GM18907 (cell line): ENCODE data around the gene CIROP.

Experiments
- ATAC-seq: cut with Tn5 transposase; IDR thresholded peaks from one replicate; pipeline ENCODE4 v1.9.1; 2021; ENCODE audit warnings: mild to moderate bottlenecking, moderate library complexity; ENCODE audit not compliant: unreplicated experiment

The CIROP gene

DNA sequence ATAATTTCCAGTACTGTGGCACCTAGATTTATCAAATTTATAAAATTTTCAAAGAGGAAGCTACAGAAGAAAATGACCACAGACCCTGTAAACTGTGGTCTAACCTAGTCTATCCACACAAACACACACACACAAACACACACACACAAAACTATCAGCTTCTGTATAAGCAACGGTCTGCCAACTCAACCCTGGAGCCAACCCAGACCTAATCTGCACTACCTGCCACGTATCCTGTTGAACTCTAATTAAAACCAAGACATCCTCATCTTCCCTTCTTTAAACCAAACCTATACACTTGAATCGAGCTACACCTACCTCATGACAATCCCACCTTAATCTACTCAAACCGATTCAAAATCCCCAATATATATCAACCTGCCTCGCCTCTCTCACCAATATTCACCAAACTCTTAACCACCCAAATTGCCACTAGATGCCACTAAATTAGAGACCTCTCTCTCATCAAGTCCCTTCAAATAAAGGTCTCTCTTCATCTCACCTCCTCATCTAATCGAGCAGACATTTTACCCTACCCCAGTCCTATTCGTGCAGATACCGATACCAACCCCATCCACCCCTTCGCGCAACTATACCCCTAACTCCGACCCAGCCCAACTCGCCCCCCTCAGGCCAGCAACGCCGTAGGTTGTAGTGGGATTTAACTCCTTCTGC is 10.7 kb downstream of the CIROP start:
- no peak for ATAC-seq

DNA sequence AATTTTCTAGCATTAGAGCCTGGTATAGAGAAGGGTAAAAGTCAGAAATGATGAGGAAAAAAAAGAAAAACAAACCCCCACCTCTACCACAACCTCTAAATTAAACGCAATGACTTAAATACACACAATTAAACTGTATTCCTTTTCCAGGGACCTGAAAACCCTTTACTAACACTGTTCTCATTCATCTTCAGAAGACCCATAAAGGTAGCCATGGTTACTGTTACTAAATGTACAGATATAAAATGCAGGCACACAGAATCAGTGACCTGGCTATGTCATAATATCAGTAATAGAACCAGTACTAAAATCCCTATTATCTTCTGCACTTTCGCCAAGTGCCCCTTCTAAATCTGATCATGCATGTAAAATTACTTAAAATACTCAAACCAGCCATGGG is 11.3 kb downstream of the CIROP start:
- no peak for ATAC-seq

DNA sequence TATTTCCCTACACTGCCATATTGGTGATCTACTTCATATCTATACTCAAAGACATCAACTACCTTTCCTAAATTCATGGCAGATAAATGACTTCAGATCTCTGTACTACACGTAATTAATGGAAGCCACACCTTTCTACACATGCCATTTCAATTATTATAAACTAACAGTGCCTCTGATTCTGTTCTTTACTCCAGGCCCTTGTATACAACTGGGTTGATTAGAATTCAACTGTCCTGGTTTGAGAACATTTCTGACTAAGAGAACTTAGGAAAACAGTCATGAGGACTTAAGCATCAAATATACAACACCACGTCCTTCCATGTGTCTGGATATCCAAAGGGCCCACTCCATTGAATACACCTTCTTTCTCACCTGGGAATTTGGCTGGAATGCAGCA is 11.7 kb downstream of the CIROP start:
- no peak for ATAC-seq

DNA sequence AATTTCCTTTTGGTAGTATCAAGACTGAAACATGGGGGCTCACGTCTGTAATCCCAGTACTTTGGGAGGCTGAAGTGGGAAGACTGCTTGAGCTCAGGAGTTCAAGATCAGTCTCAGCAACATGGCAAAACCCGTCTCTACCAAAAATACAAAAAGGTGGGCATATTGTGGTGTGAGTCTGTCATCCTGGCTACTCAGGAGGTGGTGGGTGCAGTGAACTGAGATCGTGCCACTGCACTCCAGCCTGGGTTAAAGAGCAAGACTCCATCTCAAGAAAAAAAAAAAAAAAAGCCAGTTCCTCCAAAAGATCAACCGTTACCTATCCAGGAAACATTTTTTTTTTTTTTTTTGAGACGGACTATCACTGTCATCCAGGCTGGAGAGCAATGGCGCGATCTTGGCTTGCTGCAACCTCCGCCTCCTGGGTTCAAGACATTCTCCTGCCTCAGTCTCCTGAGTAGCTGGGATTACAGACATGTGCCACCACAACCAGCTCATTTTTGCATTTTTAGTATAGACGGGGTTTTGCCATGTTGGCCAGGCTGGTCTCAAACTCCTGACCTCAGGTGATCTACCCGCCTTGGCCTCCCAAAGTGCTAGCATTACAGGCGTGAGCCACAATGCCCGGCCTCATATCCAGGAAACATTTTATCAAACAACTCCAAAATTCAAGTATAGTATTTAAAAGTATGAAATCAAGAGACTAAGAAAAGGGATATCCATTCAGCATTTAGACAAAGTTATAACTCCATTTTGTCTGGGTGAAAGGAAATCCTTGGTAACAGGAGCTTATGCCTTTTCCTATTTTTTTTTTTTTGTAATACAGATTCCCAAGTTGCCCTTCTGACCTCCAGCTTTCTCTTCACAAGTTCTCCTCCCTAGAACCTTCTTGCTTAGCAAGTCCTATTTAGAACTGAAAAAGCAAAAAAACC is 13.2 kb downstream of the CIROP start:
- ATAC-seq: no peak

DNA sequence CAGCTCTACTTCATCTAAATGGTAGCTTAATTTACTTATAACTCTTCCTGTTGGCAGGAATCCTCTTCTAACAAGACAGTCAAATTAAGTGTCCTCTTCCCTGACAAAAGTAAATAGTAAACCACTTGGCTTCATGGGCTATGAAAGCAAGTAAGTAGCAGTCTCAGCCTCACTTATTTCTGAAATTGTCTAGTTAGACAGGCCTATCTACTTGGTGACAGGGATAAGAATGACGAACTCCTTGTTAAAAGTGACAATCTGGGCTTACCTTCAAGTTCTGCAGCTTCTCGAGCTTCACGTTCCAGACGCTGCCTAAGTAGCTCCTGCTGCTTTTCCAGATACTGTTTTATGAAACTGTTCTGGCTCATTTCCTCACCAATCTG is 14.5 kb downstream of the CIROP start:
- ATAC-seq: no peak

DNA sequence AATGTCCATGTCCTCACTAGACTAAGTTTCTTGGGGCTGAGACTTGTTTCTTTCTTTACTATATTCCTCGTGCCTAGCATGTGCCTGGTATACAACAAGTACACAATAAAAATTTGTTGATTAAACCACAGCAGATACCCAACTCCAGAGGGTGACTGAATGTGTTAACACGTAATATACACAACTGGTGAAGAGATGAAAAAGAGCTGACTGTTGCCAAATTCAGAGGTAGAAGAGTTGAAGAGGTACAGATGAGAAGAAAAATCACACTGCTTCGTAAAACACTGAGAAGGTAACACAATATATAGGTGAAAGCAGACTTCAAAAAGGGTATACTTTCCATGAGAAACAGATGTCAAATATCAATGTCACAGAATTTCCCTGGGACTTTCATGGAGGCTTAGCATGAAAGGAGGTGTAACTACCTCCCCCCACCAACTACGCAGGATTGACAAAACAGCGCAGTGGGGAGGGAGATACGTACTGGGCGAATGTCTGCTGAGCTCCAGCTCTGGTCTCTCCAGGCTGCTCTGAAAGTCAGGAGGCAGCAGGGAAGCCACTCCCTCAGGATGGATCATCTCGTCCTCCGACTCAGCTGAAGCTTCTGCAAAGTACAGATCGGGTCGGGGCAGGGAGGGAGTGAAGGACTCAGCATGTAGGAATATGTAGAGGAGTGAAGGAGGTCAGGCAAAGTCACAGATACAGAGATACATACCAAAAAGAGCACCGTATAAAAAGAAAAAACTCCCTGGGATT is 15.1 kb downstream of the CIROP start:
- ATAC-seq: no peak

DNA sequence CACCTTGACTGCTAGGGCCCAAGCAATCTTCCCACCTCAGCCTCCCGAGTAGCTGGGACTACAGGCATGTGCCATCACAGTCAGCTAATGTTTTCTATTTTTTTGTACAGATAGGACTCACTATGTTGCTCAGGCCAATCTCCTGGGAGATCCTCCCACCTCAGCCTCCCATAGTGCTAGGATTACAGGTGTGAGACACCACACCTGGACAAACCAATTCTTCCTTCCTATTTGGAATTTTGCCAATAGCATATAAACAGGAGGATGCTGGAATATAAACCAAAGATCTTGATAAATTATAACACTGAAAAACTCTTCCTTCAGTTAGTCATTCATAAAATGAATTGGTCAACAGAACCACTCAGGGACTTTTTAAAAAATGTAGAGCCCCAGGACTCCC is 18.2 kb downstream of the CIROP start:
- no peak for ATAC-seq

DNA sequence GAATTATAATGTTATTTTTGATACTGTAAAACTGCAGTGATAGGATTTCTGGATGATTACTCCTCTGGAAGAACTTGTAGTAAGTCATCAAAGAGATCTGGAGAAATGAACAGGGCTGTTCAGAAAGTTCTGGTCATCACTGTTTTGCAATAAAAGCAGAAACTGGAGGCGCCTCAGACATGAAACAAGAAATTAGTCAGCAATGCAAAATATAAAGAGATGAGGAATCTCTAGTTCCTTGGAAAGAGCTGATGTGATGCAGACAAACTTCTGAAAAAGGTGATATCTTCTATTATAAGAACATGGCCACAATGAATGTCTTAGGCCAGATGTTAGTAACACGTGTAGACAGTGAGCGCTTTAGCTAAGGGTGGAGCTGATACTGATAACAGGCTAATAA is 19.3 kb downstream of the CIROP start:
- ATAC-seq: no peak

DNA sequence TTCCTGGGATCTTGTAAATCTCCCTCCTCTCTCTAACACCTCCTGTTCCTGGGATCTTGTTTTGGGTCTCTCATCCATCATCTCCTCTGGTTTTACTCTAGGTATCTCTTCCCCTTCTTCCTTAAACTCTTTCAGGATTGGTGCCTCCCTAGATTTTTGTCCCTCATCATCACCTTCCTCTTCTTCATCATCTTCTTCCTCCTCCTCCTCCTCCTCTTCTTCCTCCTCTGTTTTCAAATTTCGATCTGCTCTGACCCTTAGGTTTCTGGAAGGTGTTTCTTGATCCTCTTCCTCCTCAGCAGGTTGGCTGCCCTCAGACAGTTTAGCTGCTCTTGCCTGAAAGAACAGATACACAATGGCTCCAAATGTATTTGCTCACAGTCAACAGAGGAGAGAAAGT is 24.3 kb downstream of the CIROP start:
- no peak for ATAC-seq

DNA sequence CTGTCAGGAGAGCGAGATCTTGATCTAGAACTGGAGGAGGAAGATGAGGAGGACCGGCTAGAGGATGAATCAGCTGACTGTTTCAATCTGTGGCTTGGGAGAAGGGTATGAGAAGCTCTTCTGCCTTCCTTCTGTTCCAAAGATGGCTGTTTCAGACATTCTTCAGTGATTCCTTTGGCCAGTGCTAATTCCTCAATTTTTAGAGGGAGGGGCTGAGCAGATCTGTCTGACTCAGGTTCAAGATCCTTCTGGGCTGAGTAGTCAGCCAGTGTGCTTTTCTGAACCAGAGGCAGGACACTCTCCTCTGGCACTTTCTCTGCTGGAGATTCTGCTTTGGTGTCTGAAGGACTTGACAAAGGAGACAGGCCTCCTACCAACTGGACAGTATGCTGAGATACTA is 25.1 kb downstream of the CIROP start:
- no peak for ATAC-seq

DNA sequence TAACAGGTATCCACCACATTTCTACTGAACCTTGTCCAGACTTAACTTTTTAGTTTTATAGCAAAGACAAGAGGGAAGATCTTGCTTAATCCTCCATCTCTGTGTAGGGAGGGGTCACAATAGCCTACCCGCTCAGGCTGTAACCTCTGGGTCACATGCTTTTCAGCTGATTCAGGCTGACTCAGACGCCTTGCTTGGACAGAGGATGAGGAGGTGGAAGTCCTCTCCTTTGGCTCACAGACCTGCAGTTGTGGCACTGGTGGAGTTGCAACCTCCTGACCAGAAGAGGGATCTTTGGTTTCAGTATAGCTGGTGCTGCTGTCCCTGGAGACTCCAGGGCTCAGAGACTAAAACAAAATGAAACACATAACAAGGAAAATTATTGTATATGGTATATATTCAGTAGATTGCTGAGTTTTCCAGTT is 26.1 kb downstream of the CIROP start:
- ATAC-seq: no peak

DNA sequence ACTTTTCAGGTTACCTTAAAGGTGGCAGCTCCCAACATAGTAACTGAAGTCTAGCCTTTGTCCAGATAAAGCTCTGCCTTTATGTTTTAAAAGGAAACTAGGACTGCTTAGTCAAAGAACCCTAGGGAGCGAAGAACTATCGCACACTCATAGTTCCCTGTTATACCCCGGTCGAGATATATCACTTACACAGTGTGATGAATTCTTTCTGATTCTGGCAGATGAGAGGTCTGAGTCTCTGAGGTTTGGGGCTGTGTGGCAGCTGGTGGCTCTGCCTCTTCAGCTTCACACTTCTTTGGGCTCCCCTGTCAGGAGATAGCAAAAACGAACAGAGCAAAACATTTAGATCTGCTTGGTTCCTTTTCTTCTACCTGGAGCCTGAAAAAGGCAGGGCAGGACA is 26.8 kb downstream of the CIROP start:
- no peak for ATAC-seq

DNA sequence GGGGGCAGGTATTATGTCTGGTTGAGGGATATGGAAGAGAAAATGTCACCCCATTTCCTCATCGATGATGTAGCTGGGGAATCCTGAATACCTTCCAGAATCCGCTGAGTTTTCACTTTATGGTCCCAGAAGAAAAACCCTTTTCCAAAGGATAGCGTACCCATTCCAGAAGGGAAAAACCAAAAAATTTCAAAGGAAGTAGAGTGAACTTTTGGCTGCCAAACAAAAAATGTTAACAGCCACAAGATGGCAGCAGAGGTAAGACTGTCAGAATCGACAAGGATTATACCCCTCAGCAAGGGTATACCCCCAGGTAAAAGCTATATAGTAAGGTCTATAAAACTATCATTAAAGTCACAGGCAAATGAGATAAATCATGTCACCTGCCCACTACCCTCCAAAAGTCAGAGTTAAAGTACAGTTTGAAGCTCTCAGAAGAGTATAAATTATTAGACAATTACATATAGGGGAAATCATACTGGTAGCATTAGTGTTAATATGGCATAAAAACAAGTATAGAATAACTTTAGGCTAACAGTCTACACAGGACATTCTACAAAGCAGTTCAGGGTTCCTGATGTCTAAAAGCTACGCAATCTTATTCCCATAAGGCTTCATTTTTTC is 27.9 kb downstream of the CIROP start:
- ATAC-seq: no peak

DNA sequence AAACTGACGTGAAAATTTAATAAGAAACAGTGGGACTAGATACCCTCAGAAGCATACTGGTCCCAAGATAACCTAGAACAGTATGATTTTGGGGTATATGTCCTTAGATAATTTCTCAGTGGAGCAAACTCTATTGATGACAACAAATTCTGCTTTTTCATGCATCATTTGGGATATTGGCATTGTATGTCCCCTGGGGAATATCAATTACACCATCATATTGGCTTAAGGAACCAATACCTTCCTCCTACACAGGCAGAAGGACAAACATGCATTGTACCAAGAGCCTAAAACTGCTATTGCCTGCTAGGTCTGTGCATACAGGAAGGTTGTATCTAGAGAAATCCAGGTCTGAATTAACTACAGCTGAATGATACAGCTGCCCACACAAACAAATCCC is 29.9 kb downstream of the CIROP start:
- ATAC-seq: no peak

DNA sequence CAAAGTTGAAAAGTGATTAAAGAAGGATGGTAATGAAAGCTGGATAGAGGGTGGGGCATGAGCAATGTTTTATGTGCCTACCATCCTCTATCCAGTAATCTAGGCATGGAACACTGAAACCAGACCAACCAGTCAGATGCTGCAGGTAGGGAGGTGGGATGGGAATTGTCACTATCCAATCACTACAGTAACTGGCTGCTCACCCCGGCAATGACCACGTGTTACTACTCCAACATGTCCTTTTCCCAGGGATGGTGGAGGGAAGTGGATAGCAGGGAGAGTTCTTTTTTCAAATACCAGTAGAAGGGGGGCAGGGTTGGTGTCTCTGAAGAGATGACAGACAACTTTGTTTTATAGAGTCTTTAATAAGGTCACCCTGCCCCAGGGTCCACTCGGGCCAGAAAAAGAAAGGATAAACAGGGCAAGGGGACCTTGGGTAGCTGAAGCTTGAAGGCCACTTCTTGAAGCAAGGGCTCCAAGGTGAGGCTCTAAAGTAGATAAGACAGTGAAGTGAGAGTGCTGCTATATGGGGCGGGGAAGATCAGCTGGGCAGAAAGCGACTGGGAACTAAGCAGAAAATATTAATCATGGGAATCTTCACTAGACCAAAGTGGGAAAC is 32.8 kb downstream of the CIROP start:
- ATAC-seq: no peak

DNA sequence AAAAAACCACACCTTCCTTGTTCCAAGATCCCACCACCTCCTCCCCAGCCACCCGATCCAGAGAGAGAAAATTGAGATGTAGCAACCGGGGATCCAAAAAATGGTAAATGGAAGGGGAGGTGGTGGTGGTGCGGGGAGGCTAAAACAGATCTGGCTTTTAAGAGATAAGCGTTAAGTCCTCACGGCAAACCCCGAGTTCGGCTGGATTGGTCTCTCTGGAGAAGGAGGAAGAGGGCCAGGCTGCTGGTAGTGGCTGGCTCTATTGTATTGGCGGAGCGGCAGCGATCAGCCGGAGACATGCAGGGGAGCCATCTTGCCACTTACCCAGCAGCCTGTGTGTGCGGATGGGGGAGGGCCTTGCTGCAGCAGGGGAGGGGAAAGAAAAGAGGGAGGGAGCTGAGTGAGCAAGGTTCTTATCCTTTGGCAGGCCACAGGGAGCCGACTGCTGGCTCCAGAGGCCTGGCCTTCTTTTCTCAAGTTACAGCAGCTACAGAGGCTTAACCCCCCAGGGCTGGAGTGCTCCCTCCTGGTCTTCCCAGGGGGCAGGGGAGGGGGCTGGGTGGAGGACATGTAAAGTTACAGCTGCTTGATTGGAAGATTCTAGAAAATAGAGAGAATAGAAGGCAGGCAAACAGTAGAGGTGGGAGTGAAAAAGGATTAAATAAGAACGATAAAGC is 33.4 kb downstream of the CIROP start:
- ATAC-seq: peak; percentile 87

DNA sequence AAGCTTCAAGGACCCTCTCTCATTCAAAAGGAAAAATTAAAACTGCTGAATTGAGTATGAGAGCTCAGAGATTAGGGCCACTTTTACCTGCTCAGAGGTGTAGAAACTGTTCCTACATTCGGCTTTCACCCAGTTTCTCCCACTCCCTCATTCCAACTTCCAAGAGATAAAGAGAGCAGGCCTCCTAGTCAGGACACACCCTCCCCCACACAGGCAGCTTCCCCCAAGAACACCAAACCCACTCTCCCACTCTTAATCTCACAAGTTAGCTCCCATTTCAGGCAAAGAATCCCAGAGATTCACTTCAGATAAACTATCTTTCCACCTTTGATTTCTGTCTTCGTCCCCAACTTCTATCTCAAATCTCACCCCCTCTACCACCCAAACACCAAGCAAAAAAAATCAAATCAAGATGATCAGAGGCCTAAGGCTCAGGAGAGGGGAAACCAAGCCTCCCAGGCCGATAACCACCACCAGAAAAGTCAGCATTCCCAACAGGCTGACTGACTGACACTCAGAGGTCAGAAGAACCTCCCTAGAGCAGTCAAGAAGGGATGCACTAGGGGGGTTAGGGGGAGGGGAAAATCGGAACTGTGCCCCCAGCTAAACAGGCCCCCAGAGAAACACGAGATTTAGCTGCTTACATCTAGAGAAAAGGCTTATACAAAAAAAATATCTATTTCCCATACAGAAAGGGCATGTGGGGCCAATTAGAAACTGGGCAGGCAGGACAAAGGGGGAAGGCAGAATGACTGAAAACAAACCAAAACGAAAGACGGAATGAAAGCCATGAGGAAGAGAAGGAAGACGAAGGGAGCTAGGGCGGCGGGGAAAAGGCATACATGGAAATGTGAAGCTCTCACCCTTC is 34.3 kb downstream of the CIROP start:
- ATAC-seq: no peak

DNA sequence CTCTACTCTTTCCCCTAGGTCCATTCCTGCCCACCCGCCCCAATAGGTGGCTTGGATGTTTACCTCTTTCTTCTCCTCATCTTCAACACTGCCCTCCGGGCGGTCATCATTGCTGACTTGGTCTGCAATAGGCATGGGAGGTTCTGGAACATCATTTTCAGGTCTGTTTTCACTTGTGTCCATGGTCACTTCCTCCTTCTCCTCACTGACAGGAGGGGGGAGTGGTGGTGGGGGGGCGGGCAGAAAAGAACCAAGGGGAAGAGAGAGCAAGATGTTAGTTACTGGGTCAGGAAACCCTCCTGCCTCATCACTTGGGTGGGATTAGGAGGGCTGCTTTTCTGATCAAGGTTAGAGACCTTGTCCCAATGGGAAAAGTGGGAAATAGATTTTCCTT is 35.4 kb downstream of the CIROP start:
- ATAC-seq: no peak

DNA sequence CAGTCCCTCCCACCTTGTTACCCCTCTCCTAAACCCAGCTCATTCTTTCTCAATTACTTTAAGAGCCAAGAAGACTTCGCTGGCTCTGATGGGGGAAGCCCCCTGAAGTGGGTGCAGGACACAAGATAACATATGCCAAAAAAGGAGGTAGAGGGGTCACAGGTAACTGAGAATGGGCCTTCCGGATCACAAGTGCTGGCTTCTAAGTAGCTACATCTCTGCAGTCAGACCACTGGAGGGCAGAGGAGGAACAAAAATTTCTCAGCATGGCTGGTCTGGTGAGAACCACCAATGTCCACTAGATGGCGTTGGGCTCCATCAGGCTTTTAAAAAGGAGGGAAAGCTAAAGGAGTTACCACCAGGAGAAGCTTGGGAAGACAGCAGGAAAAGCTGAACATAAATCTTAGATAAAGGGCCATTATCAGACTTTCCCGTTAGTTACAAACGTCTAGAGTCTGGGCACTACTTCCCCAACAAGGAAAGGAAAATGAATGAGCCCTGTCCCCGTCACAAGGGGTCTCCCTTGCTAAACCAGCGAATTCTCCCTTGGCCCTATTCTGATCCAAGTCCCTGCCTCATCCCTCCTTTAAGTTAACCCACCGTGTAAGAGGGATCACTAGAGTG is 35.9 kb downstream of the CIROP start:
- peak; percentile 70 for ATAC-seq
